ENCODE measurements around the gene ADAMTS3.
"Not testable (repeated sequence)": the region's sequence is repeated elsewhere in the genome, so short reads cannot be mapped to it uniquely, and the experiment has no call there.

ADAMTS3 gene

DNA sequence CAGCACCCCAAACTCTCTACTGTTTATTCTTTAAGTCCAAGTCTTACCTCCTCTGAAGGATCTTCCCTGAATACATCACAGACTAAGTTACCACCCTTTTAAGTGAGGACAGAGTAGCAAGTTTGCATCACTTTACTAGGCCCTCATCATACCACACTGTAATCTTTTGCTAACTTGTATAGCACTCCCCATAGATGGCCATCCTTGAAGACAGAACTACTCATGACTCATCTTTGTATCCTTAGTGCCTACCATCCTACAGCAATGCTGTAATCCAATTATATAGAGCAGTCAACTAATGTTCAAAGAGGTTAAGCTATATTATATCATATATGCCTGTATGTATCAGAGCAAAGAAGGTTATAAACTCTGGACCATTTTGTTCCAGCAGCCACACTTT is 101.4 kb downstream of the ADAMTS3 start:
- DNase-seq = no peak

DNA sequence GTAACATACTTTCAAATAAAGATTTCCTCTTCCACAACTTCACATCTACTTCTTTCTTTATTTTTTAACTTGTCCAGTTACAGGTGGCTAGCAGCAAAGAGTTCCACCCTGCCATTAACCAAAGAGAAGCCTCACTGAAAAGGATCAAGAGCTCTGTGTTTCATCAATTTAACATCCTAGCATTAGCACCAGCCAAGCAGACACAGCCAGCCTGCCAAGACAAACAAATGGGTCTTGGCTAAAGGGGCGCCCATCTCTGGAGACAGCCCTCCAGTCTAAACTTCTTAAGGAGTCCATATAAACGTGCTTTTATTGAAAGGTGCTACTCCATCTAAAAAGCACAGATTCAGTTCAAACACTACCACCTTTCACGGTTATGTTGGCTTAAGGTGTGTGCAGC is 105.3 kb downstream of the ADAMTS3 start:
- no peak for DNase-seq

- DNase-seq = no peak
Observed at GRCh38 chr4:72457158-72457557, 111.9 kb downstream of the ADAMTS3 start.

- no peak for DNase-seq
Observed at GRCh38 chr4:72451349-72451748, 117.7 kb downstream of the ADAMTS3 start.

GRCh38 chr4:72449705-72450104 is 119.3 kb downstream of the ADAMTS3 start:
- no peak for DNase-seq

GRCh38 chr4:72448231-72448630 is 120.8 kb downstream of the ADAMTS3 start:
- no peak for DNase-seq

DNA sequence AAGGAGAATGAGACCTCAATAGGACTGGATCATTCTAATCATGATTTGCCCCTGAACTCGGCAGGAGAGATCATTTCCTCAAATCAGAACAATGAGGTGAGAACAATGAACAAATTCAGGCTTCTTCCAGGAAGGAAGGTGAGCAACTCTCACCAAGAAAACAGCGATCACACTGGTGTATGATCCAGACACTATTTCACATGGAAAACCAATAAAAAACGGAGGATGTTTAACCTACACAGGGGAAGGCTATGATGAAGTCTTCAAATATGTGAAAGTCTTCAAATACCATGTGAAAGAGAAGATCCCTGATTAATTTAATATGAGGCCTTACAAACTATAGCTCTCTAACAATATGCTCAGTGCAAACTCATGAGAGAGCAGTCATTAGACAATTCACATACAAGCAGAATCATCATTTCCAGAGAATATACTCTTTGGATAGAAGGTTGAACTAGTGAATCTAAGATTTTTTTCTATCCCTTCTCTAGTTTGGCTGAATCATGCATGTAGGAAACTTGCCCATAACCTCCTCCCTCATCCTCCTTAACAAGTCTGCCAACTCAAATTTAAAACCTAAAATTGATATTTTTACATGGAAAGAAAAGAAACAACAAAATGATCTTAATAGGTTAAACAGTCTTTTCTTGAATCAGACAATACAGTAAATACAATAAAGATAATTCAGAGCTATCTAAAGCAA is 122.5 kb downstream of the ADAMTS3 start:
- no peak for DNase-seq

DNA sequence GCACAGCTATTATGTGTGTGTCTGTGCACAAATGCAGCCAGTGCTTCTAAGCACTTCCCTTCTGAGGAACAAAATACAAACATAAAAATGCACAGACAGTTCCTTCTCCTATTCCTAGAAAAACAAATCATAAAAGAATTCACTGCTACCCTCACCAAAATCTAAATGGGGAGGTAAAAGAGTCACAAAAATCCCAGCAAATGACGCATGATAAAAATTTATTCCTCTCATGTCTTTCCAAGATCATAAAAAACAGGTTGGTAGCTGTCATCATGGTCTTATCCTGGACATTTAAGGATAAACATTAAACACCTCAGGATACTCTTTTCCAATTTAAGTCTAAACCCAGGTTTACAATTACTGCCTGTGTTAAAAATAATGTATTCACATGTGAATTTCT is 124.9 kb downstream of the ADAMTS3 start:
- DNase-seq = no peak

- no peak for DNase-seq
Observed at GRCh38 chr4:72442715-72443114, 126.3 kb downstream of the ADAMTS3 start.

GRCh38 chr4:72442147-72442546 is 126.9 kb downstream of the ADAMTS3 start:
- DNase-seq = no peak

DNA sequence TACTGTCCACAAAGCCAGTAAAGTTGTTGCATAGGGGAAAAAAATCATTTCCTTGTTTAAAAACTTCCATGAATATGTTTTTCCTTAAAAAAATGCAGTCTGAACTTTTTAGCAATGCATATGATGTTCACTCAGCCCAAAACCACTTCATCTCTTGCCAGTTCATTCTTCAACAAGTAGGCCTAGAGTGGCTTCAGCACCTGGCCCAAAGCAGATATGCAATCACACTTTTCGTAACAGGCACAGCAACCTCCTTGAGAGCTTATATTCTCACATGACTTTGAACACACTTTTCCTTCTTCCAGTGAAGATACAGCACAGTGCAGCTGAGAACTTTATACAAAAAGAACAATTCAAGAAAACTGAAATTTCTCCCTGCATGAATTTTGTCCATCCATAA is 128.6 kb downstream of the ADAMTS3 start:
- no peak for DNase-seq

- DNase-seq = no peak
Observed at GRCh38 chr4:72432975-72433374, 136.0 kb downstream of the ADAMTS3 start.

- DNase-seq = no peak
Observed at GRCh38 chr4:72432282-72432681, 136.7 kb downstream of the ADAMTS3 start.

- no peak for DNase-seq
Observed at GRCh38 chr4:72430988-72431387, 138.0 kb downstream of the ADAMTS3 start.

- no peak for DNase-seq
Observed at GRCh38 chr4:72430050-72430449, 139.0 kb downstream of the ADAMTS3 start.

GRCh38 chr4:72429397-72429889 is 139.6 kb downstream of the ADAMTS3 start:
- no peak for DNase-seq

DNA sequence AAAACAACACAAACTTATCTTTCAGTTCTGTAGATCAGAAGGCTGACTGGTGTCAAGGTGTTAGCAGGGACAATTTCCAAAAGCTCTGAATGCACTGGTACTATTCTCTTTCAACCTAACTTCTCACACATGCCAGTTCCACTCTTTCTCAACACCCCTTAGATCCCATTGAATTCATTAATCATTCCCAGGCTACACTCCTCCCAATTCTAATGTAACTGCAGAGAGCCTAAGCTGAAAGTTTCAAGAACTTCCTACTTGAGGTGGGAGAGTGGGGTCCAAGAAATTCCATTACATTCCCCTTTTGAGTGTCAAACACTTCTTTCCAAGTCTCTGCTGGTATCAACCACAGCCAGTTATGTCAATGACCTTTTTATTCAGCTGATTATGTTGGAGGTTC is 142.0 kb downstream of the ADAMTS3 start:
- DNase-seq = no peak

GRCh38 chr4:72425908-72426307 is 143.1 kb downstream of the ADAMTS3 start:
- not testable (repeated sequence) for DNase-seq

DNA sequence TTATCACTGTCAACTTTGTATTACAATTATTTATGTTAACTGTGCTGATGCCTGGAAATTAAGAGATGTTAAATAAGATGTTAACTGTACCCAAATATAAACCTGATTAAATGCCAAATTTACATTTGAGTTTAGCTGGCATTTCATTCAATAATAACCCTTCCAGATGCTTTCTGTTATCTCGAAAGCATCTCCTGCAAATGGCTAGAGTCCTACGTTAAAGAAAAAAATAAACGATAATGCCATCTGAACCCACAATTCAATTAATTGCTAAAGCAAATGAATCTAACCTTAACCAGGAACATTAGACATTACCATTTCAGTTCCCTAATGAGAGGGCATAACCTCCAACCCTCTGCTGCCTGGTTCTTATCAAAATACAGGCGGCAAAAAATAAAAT is 145.0 kb downstream of the ADAMTS3 start:
- DNase-seq = no peak

- DNase-seq = no peak
Observed at GRCh38 chr4:72422416-72422815, 146.6 kb downstream of the ADAMTS3 start.

DNA sequence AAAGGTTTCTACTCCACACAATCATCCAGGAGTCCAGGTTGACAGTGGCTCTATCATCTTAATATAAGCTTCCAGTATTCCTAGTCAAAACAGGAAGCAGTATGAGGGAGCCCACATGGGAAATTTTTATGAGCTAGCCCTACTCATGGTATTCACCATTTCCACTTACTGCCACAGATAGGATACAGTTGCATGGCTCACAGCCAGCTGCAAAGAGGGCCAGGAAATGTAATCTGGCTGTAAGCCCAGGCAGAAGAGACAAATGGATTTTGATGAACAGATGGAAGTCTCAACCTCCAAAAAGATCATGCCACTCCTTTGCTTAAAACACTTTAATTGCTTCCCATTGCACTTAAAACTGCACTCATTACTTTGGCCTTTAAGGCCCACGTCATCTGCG is 150.6 kb downstream of the ADAMTS3 start:
- no peak for DNase-seq

- no peak for DNase-seq
Observed at GRCh38 chr4:72410158-72410557, 158.9 kb downstream of the ADAMTS3 start.

GRCh38 chr4:72408568-72408967 is 160.5 kb downstream of the ADAMTS3 start:
- no peak for DNase-seq

DNA sequence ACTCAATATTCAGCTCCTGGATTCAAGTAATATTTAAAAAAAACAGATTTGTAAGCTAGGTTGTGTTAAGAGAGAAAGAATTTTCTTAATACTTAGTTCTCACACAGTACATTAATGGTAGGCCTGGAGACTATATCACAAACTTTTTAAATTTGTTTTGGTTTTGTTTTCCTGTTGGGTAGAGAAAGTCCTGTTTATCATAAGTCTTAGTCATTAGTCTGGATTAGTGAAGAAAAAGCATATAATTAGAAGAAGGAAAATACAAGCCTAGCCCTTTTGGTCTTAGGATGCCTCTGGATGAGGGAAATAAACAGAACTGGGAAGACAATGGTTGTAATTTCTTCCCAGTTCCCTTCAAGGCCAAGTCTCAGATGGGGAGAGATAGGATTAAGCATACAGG is 163.6 kb downstream of the ADAMTS3 start:
- no peak for DNase-seq

DNA sequence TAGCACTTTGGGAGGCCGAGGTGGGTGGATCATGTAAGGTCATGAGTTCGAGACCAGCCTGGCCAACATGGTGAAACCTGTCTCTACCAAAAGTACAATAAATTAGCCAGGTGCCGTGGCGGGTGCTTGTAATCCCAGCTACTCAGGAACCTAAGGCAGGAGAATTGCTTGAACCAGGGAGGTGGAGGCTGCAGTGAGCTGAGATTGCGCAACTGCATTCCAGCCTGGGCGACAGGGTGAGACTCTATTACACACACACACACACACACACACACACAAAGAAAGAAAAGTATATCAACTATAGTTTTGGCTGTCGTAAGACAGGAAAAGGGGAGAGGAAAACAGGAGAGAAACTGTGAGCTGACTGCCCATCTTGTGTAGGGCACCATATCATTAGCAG is 171.7 kb downstream of the ADAMTS3 start:
- no peak for DNase-seq

Data from stimulated activated CD4-positive, alpha-beta T cell treated with anti-CD3 and anti-CD28 coated beads, Interleukin-15, amount 100 ng/mL, for 24 hours (primary cell).